Activated CD4-positive, alpha-beta T cell treated with anti-CD3 and anti-CD28 coated beads for 1 hour (primary cell): ENCODE data around the gene TNFRSF6B.
"Not testable (repeated sequence)": the region's sequence is repeated elsewhere in the genome, so short reads cannot be mapped to it uniquely, and the experiment has no call there.

Experiments
- DNase-seq: peaks from one replicate; pipeline ENCODE4 v3.0.0-alpha.2; 2020

The TNFRSF6B gene

DNA sequence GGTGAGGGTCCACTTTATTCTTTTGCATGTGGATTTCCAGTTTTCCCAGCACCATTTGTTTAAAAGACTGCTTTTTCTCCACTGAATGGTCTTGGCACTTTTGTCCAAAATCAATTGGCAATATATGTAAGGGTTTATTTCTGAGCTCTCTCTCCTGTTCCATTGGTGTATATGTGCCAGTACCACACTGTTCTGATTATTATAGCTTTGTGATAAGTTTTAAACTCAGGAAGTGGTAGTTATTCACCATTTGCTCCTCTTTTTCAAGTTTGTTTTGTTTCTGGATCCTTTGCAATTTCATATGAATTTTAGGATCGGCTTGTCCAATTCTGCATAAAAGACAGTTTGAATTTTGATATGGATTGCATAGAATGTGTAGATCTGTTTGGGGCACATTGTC is 15.7 kb downstream of the TNFRSF6B start:
- DNase-seq: no peak

DNA sequence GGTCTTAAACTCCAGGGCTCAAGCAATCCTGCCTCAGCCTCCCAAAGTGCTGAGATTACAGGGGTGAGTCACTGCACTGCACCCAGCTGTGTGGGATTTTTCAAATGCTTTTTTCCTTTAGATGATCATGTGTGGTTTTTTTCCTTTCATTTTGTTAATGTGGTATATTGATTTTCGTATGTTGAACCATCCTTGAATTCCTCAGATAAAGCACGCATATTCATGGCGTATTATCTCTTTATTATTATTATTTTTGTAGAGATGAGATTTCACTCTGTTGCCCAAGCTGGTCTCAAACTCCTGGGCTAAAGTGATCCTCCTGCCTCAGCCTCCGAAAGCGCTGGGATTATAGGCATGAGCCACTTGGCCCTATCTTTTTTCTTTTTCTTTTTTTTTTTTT is 18.4 kb downstream of the TNFRSF6B start:
- DNase-seq: no peak

DNA sequence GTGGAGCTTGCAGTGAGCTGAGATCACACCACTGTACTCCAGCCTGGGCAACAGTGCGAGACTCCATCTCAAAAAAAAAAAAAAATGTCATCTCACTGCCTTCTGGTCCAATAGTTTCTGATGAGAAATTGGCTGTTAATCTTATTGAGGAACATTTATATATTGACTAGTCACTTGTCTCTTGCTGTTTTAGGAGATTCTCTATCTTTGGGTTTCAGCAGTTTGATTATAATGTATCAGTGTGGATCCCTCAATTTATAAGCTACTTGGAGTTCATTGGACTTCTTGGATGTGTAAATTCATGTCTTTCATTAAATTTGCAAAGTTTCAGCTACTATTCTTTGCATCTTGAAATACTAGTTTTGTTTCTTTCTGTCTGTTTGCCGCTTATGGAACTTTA is 22.5 kb downstream of the TNFRSF6B start:
- DNase-seq: no peak

DNA sequence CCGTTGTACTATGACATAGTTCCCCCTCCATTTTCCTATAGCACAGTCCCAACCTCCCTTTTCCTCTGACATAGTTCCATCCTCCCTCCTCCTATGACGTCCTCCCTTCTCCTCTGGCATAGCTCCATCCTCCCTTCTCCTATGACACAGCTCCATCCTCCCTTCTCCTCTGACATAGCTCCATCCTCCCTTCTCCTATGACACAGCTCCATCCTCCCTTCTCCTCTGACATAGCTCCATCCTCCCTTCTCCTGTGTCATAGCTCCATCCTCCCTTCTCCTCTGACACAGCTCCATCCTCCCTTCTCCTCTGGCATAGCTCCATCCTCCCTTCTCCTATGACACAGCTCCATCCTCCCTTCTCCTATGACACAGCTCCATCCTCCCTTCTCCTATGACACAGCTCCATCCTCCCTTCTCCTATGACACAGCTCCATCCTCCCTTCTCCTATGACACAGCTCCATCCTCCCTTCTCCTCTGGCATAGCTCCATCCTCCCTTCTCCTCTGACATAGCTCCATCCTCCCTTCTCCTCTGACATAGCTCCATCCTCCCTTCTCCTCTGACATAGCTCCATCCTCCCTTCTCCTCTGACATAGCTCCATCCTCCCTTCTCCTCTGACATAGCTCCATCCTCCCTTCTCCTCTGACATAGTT is 26.6 kb downstream of the TNFRSF6B start:
- DNase-seq: not testable (repeated sequence)

DNA sequence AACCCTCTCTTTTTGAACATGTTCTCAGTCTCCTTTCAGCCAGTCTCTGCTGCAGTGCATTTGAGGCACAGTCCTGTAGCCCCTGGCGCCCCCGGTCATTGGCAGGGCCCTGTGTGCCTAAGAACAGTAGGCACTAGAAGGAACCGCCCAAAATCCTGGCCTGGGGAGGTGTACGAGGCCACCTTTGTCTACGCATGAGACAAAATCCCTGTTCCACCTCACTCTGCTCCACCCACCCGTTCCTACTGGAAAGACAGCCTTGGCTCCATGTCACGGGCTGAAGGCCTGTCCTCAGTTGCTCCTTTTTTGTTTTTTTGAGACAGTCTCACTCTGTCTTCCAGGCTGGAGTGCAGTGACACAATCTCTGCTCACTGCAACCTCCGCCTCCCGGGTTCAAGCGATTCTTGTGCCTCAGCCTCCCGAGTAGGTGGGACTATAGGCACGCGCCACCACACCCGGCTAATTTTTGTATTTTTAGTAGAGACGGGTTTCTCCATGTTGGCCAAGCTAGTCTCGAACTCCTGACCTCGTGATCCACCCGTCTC is 33.8 kb downstream of the TNFRSF6B start:
- not testable (repeated sequence) for DNase-seq

DNA sequence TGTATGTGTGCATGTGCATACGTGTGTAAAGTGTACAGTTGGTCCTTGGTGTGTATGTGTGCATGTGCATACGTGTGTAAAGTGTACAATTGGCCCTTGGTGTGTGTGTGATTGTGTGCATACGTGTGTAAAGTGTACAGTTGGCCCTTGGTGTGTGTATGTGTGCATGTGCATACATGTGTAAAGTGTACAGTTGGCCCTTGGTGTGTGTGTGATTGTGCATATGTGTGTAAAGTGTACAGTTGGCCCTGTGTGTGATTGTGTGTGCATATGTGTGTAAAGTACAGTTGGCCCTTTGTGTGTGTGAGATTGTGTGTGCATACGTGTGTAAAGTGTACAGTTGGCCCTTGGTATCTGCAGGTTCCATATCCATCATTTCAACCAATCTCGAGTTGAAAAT is 35.0 kb downstream of the TNFRSF6B start:
- no peak for DNase-seq

DNA sequence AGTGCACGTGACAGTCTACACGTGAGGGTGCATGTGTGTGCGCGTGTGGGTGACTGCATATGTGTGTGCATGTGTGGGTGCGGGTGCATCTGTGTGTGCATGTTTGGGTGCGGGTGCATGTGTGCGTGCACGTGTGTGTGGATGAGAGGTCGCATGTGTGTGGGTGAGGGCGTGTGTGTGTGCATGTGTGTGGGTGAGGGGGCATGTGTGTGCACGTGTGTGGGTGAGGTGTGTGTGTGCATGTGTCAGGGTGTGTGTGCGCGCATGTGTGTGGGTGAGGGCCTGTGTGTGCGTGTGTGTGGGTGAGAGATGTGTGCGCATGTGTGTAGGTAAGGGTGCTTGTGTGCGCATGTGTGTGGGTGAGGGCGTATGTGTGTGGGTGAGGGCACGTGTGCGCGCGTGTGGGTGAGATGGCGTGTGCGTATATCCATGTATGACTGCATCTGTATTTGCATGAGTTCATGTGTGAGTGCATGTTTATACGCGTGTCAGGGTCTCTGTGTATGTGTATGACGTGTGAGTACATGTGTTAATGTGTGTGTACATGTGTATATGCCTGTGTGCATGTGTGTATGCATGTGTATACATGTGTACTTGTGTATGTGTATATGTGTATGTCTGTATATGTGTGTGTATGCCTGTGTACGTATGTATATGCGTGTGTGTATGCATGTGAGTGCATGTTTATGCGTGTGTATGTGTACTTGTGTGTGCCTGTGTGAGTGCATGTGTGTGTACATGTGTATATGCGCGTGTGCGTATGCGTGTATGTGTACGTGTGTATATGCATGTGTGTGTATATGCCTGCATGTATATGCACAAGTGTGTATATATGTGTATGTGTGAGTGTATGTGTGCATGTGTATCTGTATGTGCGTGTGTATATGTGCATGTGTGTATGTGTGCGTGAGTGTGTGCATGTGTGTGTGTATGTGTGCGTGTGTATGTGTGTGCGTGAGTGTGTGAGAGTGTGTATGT is 36.0 kb downstream of the TNFRSF6B start:
- no peak for DNase-seq

DNA sequence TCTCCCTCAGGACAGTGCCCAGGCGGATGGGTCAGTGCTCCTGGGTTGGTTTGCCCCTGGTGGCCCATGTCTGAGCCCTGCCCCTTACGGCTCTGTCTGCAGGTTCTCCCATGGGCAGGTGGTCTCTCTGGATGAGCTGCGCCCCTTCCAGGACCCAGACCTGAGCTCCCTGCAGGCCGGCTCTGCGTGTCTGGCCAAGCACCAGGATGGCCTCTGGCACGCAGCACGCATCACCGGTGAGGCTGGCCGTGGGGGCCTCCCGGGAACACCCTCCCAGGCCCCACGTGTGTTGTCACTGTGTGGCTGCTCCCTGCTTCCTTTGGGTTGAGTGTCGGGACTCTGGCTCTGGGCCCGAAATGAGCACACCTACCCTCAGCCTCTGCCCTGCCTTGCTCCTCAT is 36.7 kb downstream of the TNFRSF6B start:
- DNase-seq: no peak

DNA sequence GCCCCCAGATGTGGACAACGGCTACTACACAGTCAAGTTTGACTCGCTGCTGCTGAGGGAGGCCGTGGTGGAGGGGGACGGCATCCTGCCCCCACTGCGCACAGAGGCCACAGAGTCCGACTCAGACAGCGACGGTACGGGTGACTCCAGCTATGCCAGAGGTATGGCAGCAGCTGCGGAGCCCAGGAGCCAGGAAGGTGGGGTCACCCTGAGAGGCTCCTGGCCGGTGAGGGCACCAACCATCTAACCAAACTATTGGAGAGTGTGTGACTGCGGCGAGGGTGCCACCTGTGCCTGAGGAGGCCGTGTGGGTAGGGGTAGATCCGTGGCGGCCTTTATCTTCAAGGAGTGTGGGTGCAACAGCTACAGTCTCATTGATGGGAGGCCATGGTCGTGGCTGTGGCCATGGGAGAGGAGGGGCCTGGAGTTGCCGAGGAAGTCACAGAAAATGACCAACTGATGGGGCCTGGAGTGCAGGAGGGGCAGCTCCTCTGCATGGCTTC is 37.2 kb downstream of the TNFRSF6B start:
- DNase-seq: no peak

DNA sequence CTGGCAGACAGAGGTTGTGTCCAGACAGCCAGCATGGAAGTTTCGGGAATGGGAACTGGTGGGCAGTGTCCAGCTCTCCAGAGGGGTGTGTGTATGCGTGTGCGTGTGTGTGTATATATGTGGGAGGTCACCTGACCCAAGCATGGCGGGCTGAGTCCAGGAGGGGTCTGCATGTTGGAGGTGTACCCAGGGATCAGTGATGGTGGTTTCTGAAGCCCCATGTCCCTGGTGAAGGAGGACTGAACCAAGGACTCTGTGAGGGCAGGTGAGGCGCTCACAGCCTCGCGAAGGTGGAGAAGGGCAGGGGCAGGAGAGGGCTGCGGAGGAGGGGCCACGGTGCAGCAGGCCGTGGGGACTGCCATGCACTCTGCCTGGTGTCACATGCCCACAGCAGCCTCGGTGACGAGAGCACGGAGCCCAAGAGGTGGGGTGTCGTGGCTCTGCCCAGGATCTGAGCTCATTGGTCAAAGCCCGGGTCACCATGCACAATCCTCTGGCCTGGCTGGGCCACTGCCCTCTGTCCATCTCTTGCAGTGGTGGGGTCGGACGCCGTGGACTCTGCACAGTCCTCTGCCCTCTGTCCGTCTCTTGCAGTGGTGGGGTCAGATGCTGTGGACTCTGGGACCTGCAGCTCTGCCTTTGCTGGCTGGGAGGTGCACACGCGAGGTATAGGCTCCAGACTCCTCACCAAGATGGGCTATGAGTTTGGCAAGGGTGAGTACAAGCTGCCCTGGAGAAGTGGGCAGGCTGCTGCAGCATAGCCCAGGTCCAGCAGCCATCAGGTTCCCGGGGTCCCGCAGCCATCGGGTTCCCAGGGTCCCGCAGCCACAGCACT is 37.9 kb downstream of the TNFRSF6B start:
- DNase-seq: no peak

DNA sequence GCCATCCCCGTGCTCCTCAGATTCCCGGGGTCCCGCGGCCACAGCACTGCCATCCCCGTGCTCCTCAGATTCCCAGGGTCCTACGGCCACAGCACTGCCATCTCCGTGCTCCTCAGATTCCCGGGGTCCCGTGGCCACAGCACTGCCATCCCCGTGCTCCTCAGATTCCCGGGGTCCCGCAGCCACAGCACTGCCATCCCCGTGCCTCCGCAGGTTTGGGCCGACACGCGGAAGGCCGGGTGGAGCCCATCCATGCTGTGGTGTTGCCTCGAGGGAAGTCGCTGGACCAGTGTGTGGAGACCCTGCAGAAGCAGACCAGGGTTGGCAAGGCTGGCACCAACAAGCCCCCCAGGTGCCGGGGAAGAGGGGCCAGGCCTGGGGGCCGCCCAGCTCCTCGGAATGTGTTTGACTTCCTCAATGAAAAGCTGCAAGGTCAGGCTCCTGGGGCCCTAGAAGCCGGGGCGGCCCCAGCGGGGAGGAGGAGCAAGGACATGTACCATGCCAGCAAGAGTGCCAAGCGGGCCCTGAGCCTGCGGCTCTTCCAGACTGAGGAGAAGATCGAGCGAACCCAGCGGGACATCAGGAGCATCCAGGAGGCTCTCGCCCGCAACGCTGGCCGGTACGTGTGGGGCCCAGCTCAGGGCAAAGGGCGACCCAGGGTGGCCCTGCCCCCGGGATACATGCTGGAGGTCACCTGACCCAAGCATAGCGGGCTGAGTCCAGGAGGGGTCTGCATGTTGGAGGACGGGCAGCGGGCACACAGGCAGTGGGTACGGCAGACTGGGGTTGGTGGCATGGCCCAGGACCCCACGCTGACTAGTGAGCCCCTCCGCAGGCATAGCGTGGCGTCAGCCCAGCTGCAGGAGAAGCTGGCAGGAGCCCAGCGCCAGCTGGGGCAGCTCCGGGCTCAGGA is 38.8 kb downstream of the TNFRSF6B start:
- DNase-seq: no peak

DNA sequence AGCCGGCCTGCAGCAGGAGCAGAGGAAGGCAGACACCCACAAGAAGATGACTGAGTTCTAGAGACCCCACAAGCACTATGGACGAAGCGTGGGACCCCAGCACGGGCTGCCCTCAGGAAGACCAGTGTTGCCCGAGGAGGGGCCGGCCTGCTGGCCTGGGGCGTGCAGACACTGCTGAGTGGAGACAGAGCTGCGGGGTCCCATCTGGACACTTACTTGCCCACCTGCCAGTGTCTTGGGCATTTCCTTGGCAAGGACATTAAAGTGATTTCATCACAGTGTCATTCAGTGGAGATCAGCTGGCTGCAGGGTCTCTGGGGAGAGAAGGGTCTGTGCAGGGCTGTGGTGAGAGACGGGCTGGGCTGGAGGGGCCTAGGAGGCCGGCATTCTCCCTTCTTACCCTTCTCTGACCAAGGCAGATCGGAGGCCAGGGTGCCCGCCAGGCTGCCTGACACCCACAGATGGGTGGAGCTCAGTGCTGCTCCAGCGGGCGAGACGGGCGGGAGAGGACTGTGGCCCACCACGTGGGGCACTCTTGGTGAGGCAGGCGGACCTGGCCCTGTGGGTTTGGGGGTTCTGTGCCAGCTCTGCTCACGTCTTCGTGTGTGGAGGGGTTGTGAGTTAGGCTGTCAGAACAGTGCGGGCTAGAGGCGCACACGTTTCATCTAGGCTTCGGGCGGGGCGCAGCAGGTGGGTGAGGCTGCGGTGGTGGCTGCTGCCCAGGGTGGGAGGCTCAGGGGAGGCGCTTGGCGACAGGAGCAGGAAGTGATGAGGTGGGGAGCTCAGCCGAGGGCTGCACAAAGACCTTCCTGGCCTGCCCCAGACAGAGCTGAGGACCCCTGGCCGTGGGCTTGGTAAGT is 39.6 kb downstream of the TNFRSF6B start, which contains the start of gene LIME1:
Gene LIME1 (plus strand): TSS at position 806 of the 860 bp plus-strand sequence. CDS start 886 bp downstream, outside the sequence.
- DNase-seq: peak; percentile 62

DNA sequence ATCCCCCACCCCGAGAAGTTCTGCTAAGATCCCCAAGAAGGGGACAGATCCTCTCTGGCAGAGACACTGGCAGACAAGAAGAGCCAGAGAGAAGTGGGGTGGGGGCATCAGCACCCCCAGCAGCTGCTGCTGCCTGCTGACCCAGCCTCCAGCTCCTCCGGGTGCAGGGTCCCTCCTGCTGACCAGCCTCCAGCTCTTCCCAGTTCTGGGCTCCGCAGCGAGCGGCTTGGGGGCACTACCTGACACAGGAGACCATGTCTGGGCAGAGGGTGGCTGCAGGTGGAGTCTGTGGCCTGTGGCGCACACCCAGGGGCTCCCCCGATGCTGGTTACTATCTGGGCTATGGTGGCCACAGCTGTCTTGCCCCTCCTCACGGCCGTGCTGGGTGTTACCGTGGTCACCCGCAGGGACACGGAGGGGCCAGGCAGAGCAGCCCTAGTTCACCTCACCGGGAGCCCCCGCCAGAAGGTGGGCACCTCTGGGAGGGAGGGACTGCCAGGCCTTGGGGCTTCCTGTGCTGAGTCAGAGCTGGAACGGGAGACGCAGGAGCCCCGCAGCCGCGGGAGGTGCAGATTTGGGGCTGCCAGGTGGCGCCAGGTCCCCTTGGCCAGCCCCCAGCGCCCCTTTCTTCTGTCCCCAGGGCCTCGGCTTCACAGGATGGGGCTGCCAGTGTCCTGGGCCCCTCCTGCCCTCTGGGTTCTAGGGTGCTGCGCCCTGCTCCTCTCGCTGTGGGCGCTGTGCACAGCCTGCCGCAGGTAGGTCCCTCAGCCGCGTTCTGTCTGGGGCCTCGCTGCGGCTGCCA is 40.6 kb downstream of the TNFRSF6B start:
- DNase-seq: peak; percentile 43

DNA sequence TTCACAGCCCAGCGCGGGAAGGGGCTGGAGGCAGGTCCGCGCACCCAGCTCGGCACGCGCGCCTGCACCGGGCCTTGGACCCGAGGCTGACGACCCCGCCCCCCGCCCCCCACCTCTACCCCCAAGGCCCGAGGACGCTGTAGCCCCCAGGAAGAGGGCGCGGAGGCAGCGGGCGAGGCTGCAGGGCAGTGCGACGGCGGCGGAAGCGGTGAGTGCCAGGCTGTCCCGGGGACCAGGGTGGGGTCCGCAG is 41.2 kb downstream of the TNFRSF6B start:
- DNase-seq: no peak

DNA sequence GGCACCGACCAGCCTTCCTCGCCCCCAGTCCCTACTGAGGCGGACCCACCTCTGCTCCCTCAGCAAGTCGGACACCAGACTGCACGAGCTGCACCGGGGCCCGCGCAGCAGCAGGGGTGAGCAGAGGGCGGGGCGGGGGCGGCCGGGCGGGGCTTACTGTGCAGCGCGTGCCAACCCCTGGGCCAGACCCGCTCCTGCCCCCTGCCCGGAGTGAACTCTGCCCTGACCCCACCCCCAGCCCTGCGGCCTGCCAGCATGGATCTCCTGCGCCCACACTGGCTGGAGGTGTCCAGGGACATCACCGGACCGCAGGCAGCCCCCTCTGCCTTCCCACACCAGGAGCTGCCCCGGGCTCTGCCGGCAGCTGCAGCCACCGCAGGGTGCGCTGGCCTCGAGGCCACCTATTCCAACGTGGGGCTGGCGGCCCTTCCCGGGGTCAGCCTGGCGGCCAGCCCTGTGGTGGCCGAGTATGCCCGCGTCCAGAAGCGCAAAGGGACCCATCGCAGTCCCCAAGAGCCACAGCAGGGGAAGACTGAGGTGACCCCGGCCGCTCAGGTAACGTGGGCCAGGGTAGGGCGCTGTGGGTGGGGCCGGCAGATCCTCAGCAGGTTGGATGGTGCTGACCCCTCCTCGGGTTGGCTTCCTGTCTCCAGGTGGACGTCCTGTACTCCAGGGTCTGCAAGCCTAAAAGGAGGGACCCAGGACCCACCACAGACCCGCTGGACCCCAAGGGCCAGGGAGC is 41.7 kb downstream of the TNFRSF6B start:
- no peak for DNase-seq

DNA sequence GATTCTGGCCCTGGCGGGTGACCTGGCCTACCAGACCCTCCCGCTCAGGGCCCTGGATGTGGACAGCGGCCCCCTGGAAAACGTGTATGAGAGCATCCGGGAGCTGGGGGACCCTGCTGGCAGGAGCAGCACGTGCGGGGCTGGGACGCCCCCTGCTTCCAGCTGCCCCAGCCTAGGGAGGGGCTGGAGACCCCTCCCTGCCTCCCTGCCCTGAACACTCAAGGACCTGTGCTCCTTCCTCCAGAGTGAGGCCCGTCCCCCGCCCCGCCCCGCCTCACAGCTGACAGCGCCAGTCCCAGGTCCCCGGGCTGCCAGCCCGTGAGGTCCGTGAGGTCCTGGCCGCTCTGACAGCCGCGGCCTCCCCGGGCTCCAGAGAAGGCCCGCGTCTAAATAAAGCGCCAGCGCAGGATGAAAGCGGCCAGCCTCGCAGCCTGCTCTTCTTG is 42.3 kb downstream of the TNFRSF6B start:
- no peak for DNase-seq

DNA sequence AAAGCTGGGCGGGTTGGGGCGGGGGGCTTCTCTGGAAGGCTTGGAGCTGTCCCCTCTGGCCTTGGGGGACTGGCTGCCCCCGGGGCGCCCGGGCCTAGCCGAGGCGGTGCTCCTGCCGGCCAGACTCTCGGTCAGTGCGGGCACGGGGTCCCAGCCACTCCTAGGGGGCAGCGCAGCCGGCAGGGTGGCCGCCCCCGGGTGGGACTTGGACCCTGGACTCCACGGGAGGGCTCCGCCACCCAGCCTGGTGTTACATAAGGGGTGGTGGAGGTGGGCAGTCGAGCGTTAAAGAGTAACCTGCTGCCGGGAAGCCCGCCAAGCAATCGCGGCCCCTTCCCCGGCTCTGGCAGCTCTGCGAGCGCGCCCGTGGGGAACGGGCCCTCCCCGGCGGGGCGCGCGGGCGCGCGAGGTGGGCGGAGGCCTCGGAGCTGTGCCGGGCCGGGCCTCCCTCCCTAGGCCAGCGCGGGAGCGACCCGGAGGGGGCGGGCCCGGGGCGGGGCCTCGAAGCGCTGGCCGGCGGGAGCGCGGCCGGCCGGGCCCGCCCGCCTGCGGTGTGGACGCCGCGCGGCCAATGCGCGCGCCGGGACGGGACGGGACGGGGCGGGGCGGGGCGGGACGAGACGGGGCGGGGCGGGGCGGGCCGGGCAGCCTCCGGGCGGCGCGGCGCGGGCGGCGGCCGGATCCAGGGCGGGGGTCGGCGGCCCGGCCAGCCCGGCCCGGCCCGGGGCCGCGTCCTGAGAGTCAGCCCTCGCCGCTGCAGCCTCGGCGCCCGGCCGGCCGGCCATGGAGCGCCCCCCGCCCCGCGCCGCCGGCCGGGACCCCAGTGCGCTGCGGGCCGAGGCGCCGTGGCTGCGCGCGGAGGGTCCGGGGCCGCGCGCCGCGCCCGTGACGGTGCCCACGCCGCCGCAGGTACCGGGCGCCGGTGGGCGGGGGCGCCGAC is 42.9 kb downstream of the TNFRSF6B start, which contains the start of gene SLC2A4RG:
Gene SLC2A4RG (plus strand): TSS at position 647 of the 940 bp plus-strand sequence. CDS start 137 bp downstream, at position 784.
- DNase-seq: peak; percentile 54
